Activated naive CD8-positive, alpha-beta T cell treated with anti-CD3 and anti-CD28 coated beads for 36 hours (primary cell): ENCODE data around the gene CCR2. TPM values are rescaled to one million over a fixed set of nuclear protein-coding genes. Genes with fewer than 3 reads are reported as not detected.
"Not testable (repeated sequence)": the region's sequence is repeated elsewhere in the genome, so short reads cannot be mapped to it uniquely, and the experiment has no call there.

Source experiments
- DNase-seq: peaks from one replicate; pipeline ENCODE4 v3.0.0; 2021
- H3K27ac Mint-ChIP-seq: one replicate; pipeline ENCODE4 v1.8.0; 2022; ENCODE audit warnings: mild to moderate bottlenecking, moderate library complexity, mixed read lengths
- H3K27me3 Mint-ChIP-seq: one replicate; pipeline ENCODE4 v1.8.0; 2022; ENCODE audit warnings: mild to moderate bottlenecking, mixed read lengths
- H3K36me3 Mint-ChIP-seq: one replicate; pipeline ENCODE4 v1.8.0; 2021; ENCODE audit warnings: mild to moderate bottlenecking, mixed read lengths
- H3K4me1 Mint-ChIP-seq: one replicate; pipeline ENCODE4 v1.8.0; 2021; ENCODE audit warnings: mixed read lengths
- H3K4me3 Mint-ChIP-seq: one replicate; pipeline ENCODE4 v1.8.0; 2022; ENCODE audit warnings: mild to moderate bottlenecking, moderate library complexity, mixed read lengths
- H3K9me3 Mint-ChIP-seq: one replicate; pipeline ENCODE4 v1.8.0; 2022; ENCODE audit warnings: mixed read lengths
- total RNA-seq, 2 experiments: library from RNA; stranded (reverse); gene quantifications; one replicate each; pipeline ENCODE4 v1.2.3, GENCODE V29; 2021

The CCR2 gene
- under 1 TPM in 1 of 2 experiments, not detected in 1; 0.16 TPM for total RNA-seq

DNA sequence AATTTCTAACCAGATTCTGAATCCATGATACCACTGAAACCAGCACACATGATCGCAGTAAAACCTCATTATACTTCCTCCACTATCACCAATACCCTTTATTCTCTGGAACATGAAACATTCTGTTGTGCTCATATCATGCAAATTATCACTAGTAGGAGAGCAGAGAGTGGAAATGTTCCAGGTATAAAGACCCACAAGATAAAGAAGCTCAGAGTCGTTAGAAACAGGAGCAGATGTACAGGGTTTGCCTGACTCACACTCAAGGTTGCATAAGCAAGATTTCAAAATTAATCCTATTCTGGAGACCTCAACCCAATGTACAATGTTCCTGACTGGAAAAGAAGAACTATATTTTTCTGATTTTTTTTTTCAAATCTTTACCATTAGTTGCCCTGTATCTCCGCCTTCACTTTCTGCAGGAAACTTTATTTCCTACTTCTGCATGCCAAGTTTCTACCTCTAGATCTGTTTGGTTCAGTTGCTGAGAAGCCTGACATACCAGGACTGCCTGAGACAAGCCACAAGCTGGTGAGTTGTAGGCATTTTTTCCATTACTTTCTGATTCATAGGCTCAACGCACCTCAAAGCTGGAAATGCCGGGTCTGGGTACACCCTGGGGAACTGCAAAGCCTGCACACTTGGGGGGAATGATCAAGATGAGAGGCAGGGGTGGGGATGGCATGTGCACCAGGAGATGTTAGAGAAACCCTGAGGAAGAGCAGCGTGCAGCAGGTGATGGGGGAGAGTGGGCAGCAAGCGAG is at the start of gene CCR2:
Gene CCR2, plus strand, starts transcription at position 465 of the 764 bp plus-strand sequence. CDS start 3,417 bp downstream, outside the sequence.
- DNase-seq, result peak; percentile 30
- Mint-ChIP-seq H3K36me3 (no peaks in the 10 kb centered on the region), H3K9me3 (no peaks in the 10 kb centered on the region), H3K4me3 (peak within 1 kb of the TSS; percentile 8), H3K27ac (peak within 1 kb of the TSS; percentile 68), H3K4me1 (peaks cover 46% of the 10 kb centered on the region), H3K27me3 (peaks cover 27% of the 10 kb centered on the region)

DNA sequence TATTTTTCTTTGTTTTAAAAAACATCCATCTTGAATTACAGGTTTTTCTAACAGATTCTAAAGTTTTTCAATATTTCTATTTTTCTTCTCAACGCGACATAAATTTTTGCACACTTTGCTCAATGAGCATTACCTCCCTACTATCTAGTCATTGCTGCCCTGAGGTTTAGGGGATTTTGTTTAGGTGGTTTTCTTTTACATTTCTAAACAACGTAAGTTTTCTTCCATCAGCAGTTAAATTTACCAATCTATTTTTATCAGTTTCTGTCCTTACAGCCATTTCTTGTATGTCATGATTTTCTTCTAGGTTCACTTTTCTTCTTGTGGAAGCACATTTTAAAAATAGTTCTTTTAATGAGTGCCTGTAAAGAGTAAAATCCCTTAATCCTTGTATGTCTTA is 49.2 kb upstream of the CCR2 start:
- H3K4me1 Mint-ChIP-seq, result peaks cover 23% of the 10 kb centered on the region
- H3K27ac Mint-ChIP-seq, result no peak overlapping the region
- peaks cover 22% of the 10 kb centered on the region for H3K27me3 Mint-ChIP-seq
- H3K36me3 Mint-ChIP-seq, result peaks cover 2% of the 10 kb centered on the region
- DNase-seq, result no peak
- peaks cover 2% of the 10 kb centered on the region for H3K9me3 Mint-ChIP-seq
- no peak overlapping the region for H3K4me3 Mint-ChIP-seq

DNA sequence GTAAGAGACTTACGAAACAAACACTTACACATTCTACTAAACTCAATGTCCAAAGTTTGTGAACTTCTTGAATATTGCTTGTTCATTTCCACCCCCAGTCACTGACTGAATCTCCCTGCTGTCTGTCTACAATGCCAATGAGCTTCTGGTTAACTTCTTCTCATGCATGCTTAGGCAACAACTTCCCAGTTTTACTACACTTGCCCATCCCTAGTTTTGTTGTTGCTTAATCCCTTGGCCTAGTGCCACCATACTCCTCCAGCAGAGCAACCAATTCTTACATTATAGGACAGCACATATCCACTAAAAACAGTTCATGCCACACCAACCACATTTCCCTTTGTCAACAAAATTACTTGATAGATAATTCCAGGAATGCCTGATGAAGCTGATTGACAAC is 40.9 kb upstream of the CCR2 start:
- no peak overlapping the region for H3K27ac Mint-ChIP-seq
- H3K4me3 Mint-ChIP-seq, result no peak overlapping the region
- peaks cover 33% of the 10 kb centered on the region for H3K27me3 Mint-ChIP-seq
- H3K4me1 Mint-ChIP-seq, result no peaks in the 10 kb centered on the region
- H3K9me3 Mint-ChIP-seq, result peaks cover 6% of the 10 kb centered on the region
- no peak for DNase-seq
- H3K36me3 Mint-ChIP-seq, result no peaks in the 10 kb centered on the region

DNA sequence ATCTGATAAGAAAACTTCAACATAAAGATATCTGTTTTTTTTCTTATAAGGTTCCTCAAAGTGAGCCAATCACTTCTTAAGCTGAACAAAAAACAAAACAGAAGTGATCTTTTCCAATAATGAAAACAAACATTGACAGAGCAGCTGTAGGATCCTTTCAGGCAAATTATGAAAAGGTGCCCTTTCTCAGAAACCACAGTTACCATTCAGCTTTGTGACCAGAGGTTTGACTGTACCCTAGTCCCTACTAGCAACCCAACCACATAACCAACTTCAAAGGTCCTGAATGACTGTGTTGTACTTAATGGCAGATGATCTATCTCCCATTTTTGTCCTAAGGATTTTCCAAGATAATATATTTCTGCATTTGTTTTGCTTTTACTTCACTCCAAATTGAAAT is 39.4 kb upstream of the CCR2 start:
- no peak for DNase-seq
- no peaks in the 10 kb centered on the region for H3K4me1 Mint-ChIP-seq
- peaks cover 6% of the 10 kb centered on the region for H3K9me3 Mint-ChIP-seq
- H3K36me3 Mint-ChIP-seq, result no peaks in the 10 kb centered on the region
- no peak overlapping the region for H3K4me3 Mint-ChIP-seq
- peaks cover 21% of the 10 kb centered on the region for H3K27me3 Mint-ChIP-seq
- no peak overlapping the region for H3K27ac Mint-ChIP-seq

DNA sequence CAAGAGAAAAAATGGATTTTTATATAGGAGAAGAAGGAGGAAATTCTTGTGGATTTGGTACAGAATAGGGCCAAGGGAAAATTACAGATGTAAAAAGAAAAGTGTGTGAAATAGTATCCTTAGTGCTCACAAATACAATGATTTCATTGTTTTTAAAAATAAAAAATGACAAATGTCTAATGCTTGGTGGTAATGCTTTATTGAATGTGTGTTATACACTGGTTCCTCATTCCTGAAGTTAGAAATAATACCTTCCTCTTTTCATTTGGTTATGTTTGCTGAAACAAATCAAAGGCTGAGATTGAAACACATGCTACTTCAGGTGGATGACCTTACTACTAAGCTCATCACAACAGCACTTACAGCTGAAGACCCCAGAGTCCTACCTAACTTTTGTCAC is 37.7 kb upstream of the CCR2 start:
- Mint-ChIP-seq H3K36me3 (no peaks in the 10 kb centered on the region), H3K9me3 (peaks cover 6% of the 10 kb centered on the region), H3K4me1 (no peaks in the 10 kb centered on the region), H3K27me3 (peaks cover 17% of the 10 kb centered on the region), H3K27ac (no peak overlapping the region), H3K4me3 (no peak overlapping the region)
- DNase-seq, result no peak

DNA sequence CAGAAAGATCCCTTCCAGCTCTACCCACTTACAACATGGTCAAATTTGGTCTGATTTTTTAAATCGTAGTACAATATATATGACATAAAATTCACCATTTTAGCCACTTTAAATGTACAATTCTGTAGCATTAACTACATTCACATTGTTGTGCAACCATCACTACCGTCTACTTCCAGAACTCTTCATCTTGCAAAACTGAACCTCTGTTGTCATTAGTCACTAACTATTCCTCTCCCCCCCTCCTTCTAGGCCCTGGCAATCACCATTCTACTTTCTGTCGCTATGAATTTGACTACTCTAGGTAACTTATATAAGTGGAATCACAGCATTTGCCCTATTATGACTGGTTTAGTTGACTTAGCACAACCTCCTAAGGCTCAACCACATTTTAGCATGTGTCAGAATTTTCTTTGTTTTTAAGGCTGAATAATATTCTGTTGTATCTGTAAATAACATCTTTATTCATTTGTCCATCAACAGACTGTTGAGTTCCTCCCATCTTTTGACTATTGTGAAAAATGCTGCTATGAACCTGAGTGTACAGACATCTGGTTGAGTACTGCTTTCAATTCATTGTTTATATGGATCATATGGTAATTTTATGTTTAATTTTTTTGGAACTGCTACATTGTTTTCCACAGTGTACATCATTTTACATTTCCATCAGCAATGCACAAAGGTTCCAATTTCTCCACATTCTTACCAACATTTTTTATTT is 35.5 kb upstream of the CCR2 start:
- no peaks in the 10 kb centered on the region for H3K4me1 Mint-ChIP-seq
- H3K9me3 Mint-ChIP-seq, result peaks cover 6% of the 10 kb centered on the region
- H3K36me3 Mint-ChIP-seq, result no peaks in the 10 kb centered on the region
- H3K27ac Mint-ChIP-seq, result no peak overlapping the region
- H3K27me3 Mint-ChIP-seq, result peaks cover 10% of the 10 kb centered on the region
- no peak overlapping the region for H3K4me3 Mint-ChIP-seq
- no peak for DNase-seq

DNA sequence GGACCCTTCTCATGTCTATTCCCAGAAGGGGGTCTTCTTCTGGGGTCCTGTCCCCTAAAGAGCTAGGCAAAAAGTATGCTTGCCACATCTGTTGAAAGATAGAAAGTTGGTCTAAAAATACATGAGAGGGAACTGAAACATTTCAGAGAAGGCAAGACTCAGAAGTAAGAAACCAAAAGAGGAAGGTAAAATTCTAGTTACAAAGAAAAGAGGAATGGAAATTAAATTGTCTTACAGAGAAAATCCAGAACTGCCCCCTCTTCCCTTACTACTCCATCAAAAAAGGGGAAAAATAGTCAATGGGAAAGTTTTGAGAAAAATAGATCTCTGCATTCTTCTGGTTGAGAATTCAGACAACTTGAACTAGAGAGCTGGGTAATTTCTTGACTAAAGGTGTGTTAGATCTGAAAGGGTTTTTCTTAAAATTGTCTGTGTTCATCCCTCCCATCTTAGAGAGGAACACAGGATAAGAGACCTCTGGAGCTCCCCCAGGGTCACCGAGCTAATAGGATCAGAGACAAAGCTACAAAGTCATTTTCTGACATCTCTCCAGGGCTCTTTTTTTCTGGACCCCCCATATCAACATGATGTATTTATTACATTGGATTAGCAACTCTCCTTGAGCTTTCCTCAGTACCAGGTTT is 32.3 kb upstream of the CCR2 start:
- H3K9me3 Mint-ChIP-seq, result peaks cover 5% of the 10 kb centered on the region
- H3K36me3 Mint-ChIP-seq, result no peaks in the 10 kb centered on the region
- no peak overlapping the region for H3K4me3 Mint-ChIP-seq
- H3K27me3 Mint-ChIP-seq, result peaks cover 10% of the 10 kb centered on the region
- H3K4me1 Mint-ChIP-seq, result no peaks in the 10 kb centered on the region
- H3K27ac Mint-ChIP-seq, result no peak overlapping the region
- no peak for DNase-seq

DNA sequence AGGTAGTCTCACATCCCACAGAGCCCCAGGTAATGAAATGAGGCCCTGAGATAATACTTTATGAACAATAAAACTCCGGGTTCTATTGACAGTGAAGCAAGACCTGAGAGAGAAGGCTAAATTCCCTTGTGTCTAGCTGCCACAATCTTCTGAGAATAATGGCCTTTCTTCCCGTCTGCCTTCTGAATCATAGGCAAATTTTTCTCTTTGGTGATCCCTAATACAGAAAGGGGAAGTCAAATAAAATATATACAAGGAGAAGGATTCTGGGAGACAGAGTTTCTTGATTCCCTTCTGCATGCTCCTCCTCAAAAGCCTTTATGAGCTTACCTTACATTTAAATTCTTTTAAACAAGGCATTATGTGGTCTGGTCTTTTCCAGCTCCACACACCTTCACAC is 29.9 kb upstream of the CCR2 start:
- DNase-seq, result no peak
- no peaks in the 10 kb centered on the region for H3K9me3 Mint-ChIP-seq
- H3K4me3 Mint-ChIP-seq, result no peak overlapping the region
- no peak overlapping the region for H3K27ac Mint-ChIP-seq
- H3K36me3 Mint-ChIP-seq, result no peaks in the 10 kb centered on the region
- no peaks in the 10 kb centered on the region for H3K4me1 Mint-ChIP-seq
- peaks cover 10% of the 10 kb centered on the region for H3K27me3 Mint-ChIP-seq

DNA sequence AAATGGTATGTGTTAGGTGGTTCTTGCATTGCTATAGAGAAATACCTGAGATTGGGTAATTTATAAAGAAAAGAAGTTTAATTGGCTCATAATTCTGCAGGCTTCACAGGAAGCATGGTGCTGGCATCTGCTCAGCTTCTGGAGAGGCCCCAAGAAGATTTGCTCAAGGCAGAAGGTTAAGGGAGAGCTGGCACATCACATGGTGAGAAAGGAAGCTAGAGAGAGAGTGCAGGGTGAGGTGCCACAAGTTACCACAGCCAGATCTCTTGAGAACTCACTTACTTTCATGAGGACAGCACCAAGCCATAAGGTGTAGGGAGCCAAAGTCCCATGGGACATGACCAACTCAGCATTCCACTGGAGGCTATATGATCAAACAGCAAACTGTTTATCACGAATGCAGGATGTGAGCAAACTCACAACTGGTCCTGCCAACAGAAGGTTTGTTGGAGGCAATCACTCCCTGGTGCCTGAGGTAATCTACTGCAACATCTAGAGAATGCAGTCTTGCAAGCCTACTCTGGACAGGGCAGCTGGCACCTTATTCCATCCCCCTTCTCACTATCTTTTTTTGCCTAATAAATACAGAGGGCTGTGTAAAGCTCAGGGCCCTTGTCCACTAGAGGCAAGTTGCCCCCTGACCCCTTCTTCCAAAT is 28.1 kb upstream of the CCR2 start:
- Mint-ChIP-seq H3K4me1 (no peaks in the 10 kb centered on the region), H3K27ac (no peak overlapping the region), H3K27me3 (peaks cover 4% of the 10 kb centered on the region), H3K4me3 (no peak overlapping the region), H3K36me3 (no peaks in the 10 kb centered on the region), H3K9me3 (no peaks in the 10 kb centered on the region)
- DNase-seq, result no peak

DNA sequence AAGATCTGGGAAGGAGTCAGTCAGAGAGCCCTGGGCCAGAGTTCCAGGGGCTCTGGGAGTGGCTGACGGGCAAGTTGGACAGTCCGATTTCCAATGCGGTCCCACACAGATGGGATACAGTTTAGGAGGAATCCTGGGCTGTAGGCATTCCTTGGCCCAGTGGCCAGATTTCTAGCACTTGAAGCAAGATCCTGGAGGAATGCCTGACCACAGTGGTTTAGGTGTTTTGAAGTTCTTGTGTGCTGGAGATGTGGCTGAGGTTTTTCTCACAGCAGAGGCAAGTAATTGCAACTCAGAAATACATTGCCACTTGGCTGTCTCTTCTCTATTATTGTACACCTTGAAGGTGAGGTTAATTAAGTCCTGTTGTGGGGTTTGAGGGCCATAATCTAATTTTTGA is 23.2 kb upstream of the CCR2 start:
- not testable (repeated sequence) for DNase-seq, H3K27ac Mint-ChIP-seq, H3K36me3 Mint-ChIP-seq, H3K27me3 Mint-ChIP-seq, H3K4me1 Mint-ChIP-seq, H3K9me3 Mint-ChIP-seq, H3K4me3 Mint-ChIP-seq

DNA sequence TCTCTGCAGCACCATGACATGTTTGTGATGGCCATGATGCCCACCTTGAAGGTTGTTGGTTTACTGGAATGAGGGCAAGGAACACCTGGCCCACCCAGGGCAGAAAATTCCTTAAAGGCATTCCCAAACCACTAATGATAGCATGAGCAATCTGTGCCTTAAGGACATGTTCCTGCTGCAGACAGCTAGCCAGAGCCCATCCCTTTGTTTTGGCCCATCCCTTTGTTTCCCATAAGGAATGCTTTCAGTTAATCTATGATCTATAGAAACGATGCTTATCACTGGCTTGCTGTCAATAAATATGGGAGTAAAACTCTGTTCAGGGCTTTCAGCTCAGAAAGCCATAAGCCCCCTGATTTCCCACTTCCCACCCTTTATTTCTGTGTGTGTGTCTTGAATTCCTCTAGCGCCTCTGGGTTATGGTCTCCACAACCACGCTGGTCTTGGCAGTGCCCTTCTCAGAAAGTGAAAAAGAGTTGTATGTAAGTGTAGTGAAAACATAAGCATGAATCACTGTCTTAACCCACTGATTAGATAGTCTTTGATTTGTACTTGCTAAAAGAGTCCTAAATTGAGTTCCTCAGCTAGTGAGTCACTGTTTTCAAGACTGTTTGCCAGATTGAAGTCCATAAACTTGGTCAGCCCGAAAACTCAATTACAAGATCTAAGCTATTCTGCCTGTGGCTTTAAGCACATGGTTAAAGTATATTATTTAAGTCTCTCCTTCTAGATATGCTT is 19.0 kb upstream of the CCR2 start:
- H3K9me3 Mint-ChIP-seq, result peaks cover 18% of the 10 kb centered on the region
- H3K27ac Mint-ChIP-seq, result no peak overlapping the region
- peaks cover 4% of the 10 kb centered on the region for H3K36me3 Mint-ChIP-seq
- H3K4me3 Mint-ChIP-seq, result no peak overlapping the region
- no peaks in the 10 kb centered on the region for H3K27me3 Mint-ChIP-seq
- DNase-seq, result no peak
- peaks cover 5% of the 10 kb centered on the region for H3K4me1 Mint-ChIP-seq

DNA sequence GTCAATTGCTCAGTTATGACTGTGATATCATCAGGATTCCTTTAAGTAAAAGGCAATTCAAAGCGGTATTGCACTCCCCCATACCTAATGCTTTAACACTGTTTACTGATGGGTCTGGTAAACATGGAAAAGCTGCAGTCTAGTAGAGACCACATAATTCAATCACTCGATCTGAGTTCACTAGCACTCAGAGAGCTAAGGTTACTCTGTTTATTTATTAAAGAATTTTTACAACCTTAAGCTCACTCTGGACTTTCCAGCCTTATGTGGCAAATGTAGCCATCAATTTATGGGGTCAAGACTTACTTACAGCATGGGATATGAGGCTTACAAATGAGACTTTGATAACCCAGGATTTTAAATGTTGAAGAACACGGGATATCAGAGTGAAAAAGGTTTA is 18.4 kb upstream of the CCR2 start:
- Mint-ChIP-seq H3K9me3 (peaks cover 21% of the 10 kb centered on the region), H3K4me3 (no peak overlapping the region), H3K36me3 (peaks cover 4% of the 10 kb centered on the region), H3K27ac (no peak overlapping the region), H3K27me3 (no peaks in the 10 kb centered on the region), H3K4me1 (peaks cover 5% of the 10 kb centered on the region)
- no peak for DNase-seq

DNA sequence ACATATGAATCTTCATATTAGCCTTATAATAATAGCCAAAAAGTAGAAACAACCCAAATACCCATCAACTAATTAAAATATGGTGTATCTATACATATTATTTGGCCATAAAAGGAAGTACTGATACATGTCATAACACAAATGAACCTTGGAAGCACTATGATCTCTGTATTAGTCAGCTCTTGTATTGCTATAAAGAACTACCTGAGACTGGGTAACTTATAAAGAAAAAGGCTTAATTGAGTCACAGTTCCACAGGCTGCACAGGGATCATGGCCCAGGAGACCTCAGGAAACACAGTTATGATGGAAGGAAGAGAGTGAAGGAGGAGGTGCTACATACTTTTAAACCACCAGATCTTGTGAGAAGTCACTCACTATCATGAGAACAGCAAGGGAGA is 16.0 kb upstream of the CCR2 start:
- no peak overlapping the region for H3K27ac Mint-ChIP-seq
- no peaks in the 10 kb centered on the region for H3K27me3 Mint-ChIP-seq
- no peak overlapping the region for H3K4me3 Mint-ChIP-seq
- peaks cover 4% of the 10 kb centered on the region for H3K36me3 Mint-ChIP-seq
- peaks cover 21% of the 10 kb centered on the region for H3K9me3 Mint-ChIP-seq
- peaks cover 5% of the 10 kb centered on the region for H3K4me1 Mint-ChIP-seq
- no peak for DNase-seq

DNA sequence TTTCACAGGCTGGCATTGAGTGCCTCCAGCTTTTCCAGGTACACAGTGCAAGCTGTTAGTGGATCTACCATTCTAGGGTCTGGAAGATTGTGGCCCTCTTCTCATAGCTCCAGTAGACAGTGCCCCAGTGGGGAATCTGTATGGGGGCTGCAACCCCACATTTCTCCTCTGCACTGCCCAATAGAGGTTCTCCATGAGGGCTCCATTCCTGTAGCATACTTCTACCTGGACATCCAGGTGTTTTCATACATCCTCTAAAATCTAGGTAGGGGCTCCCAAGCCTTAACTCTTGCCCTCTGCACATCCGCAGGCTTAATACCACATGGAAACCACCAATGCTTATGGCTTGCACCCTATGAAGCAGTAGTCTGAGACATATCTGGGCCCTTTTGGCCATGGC is 15.1 kb upstream of the CCR2 start:
- Mint-ChIP-seq H3K4me3 (no peak overlapping the region), H3K27me3 (no peaks in the 10 kb centered on the region), H3K27ac (no peak overlapping the region), H3K9me3 (peaks cover 21% of the 10 kb centered on the region), H3K36me3 (peaks cover 4% of the 10 kb centered on the region), H3K4me1 (peaks cover 5% of the 10 kb centered on the region)
- DNase-seq, result no peak
